GM21447 (cell line): Measurements from ENCODE around the gene SFXN5.

ENCODE experiments used
- ATAC-seq: cut with Tn5 transposase; IDR thresholded peaks from one replicate; pipeline ENCODE4 v1.9.1; 2021; ENCODE audit not compliant: unreplicated experiment

The SFXN5 gene

GRCh38 chr2:72980535-72981217 lies 90.8 kb downstream of the SFXN5 start:
- ATAC-seq, result no peak

- no peak for ATAC-seq
These were observed 91.6 kb downstream of the SFXN5 start for GRCh38 chr2:72979896-72980295.

GRCh38 chr2:72975017-72975416 lies 96.5 kb downstream of the SFXN5 start:
- ATAC-seq, result no peak

- no peak for ATAC-seq
These were observed 97.1 kb downstream of the SFXN5 start for GRCh38 chr2:72974436-72974754.

- ATAC-seq, result peak; percentile 87
These were observed 97.7 kb downstream of the SFXN5 start for GRCh38 chr2:72973566-72974435.

GRCh38 chr2:72973137-72973535 lies 98.4 kb downstream of the SFXN5 start:
- no peak for ATAC-seq

GRCh38 chr2:72972352-72973136 lies 99.0 kb downstream of the SFXN5 start:
- no peak for ATAC-seq

- no peak for ATAC-seq
These were observed 100.5 kb downstream of the SFXN5 start for GRCh38 chr2:72971036-72971435.

GRCh38 chr2:72969706-72970105 lies 101.8 kb downstream of the SFXN5 start:
- no peak for ATAC-seq

- ATAC-seq, result no peak
These were observed 103.2 kb downstream of the SFXN5 start for GRCh38 chr2:72968286-72968685.

- no peak for ATAC-seq
These were observed 105.6 kb downstream of the SFXN5 start for GRCh38 chr2:72965770-72966450.

- ATAC-seq, result no peak
These were observed 106.5 kb downstream of the SFXN5 start for GRCh38 chr2:72965016-72965415.

- ATAC-seq, result no peak
These were observed 107.4 kb downstream of the SFXN5 start for GRCh38 chr2:72964146-72964525.

- no peak for ATAC-seq
These were observed 107.9 kb downstream of the SFXN5 start for GRCh38 chr2:72963423-72964145.

GRCh38 chr2:72962911-72963310 lies 108.6 kb downstream of the SFXN5 start:
- ATAC-seq, result no peak

GRCh38 chr2:72961853-72962468 lies 109.6 kb downstream of the SFXN5 start:
- no peak for ATAC-seq

GRCh38 chr2:72961036-72961720 lies 110.3 kb downstream of the SFXN5 start:
- ATAC-seq, result no peak

- ATAC-seq, result no peak
These were observed 111.2 kb downstream of the SFXN5 start for GRCh38 chr2:72959995-72960981.
